Calu3 (cell line): ENCODE data around the gene CTNND2. TPM values are rescaled to one million over a fixed set of nuclear protein-coding genes. Genes with fewer than 3 reads are reported as not detected.
"Not testable (repeated sequence)": the region's sequence is repeated elsewhere in the genome, so short reads cannot be mapped to it uniquely, and the experiment has no call there.

Experiments
- BruUV-seq: library from RNA; stranded (reverse); fragments of 400-500 nt; replicated peaks from 2 replicates; lab custom pipeline; 2021; lab: Mats Ljungman, UMichigan
- CTCF ChIA-PET: fragments of 300-600 bp; sonication (Branson Sonifier 250); formaldehyde crosslinking; loops from one replicate; lab custom pipeline; 2022; ENCODE audit warnings: antibody characterized with exemption; lab: Charles Lee
- DNase-seq: peaks from one replicate; pipeline ENCODE4 v3.0.0; 2022
- H3K27ac Mint-ChIP-seq: one replicate; pipeline ENCODE4 v1.8.0; 2022; ENCODE audit warnings: mixed read lengths; ENCODE audit not compliant: unreplicated experiment
- H3K27me3 Mint-ChIP-seq: one replicate; pipeline ENCODE4 v1.8.0; 2022; ENCODE audit warnings: mixed read lengths; ENCODE audit not compliant: unreplicated experiment
- H3K36me3 Mint-ChIP-seq: one replicate; pipeline ENCODE4 v1.8.0; 2022; ENCODE audit warnings: mild to moderate bottlenecking, moderate library complexity, mixed read lengths; ENCODE audit not compliant: insufficient read depth, unreplicated experiment
- H3K4me1 Mint-ChIP-seq: one replicate; pipeline ENCODE4 v1.8.0; 2022; ENCODE audit warnings: mild to moderate bottlenecking, low read depth, mixed read lengths; ENCODE audit not compliant: unreplicated experiment
- H3K4me3 Mint-ChIP-seq: one replicate; pipeline ENCODE4 v1.8.0; 2022; ENCODE audit warnings: mild to moderate bottlenecking, low read depth, moderate library complexity, mixed read lengths; ENCODE audit not compliant: unreplicated experiment
- H3K9me3 Mint-ChIP-seq: one replicate; pipeline ENCODE4 v1.8.0; 2022; ENCODE audit warnings: low read depth, mixed read lengths; ENCODE audit not compliant: unreplicated experiment
- CTCF ChIP-seq: fragments of 200-600 bp; IDR thresholded peaks from one replicate; pipeline ENCODE4 v1.8.0; 2022; ENCODE audit warnings: antibody characterized with exemption; ENCODE audit not compliant: unreplicated experiment
- intact Hi-C: fragments of 100-400 bp; cut with micrococcal nuclease; formaldehyde crosslinking; loops from one replicate; pipeline ENCODE4 v1.10.0; 2022; ENCODE audit not compliant: unreplicated experiment
- total RNA-seq: library from RNA; stranded (reverse); gene quantifications from 2 replicates; pipeline ENCODE4 v1.2.3, GENCODE V29; 2022

The CTNND2 gene
- total RNA-seq, 1 experiment from 2014 or later, result 19.6 TPM

- no peak for TF ChIP-seq CTCF
- Mint-ChIP-seq H3K4me3 (no peak overlapping the region), H3K27ac (no peak overlapping the region), H3K9me3 (no peaks in the 10 kb centered on the region), H3K4me1 (peaks cover 19% of the 10 kb centered on the region), H3K36me3 (no peaks in the 10 kb centered on the region), H3K27me3 (no peaks in the 10 kb centered on the region)
- intact Hi-C loops, result no loop called here
- CTCF ChIA-PET, result no interaction called here
- BruUV-seq, result no TSS peak
- DNase-seq, result no peak
Measured at GRCh38 chr5:11323761-11324160, 580.5 kb downstream of the CTNND2 start.

GRCh38 chr5:11322133-11322532 lies 582.1 kb downstream of the CTNND2 start:
- Mint-ChIP-seq H3K36me3 (no peaks in the 10 kb centered on the region), H3K9me3 (no peaks in the 10 kb centered on the region), H3K4me3 (no peak overlapping the region), H3K27ac (no peak overlapping the region), H3K27me3 (no peaks in the 10 kb centered on the region), H3K4me1 (peaks cover 29% of the 10 kb centered on the region)
- intact Hi-C loops, result no loop called here
- no peak for TF ChIP-seq CTCF
- no peak for DNase-seq
- CTCF ChIA-PET, result interaction anchor here (1.2 kb wide), 1 partner anchor 28 kb away, joined by 3 read pairs; no protein-coding TSS in a partner anchor
- BruUV-seq, result no TSS peak

- H3K27ac Mint-ChIP-seq, result no peak overlapping the region
- DNase-seq, result peak; percentile 41
- H3K27me3 Mint-ChIP-seq, result no peaks in the 10 kb centered on the region
- peaks cover 29% of the 10 kb centered on the region for H3K4me1 Mint-ChIP-seq
- CTCF ChIA-PET, result interaction anchor here (0.8 kb wide), 1 partner anchor 8 kb away, joined by 4 read pairs; no protein-coding TSS in a partner anchor
- H3K36me3 Mint-ChIP-seq, result no peaks in the 10 kb centered on the region
- H3K9me3 Mint-ChIP-seq, result no peaks in the 10 kb centered on the region
- intact Hi-C loops, result no loop called here
- BruUV-seq, result no TSS peak
- TF ChIP-seq CTCF, result no peak
- H3K4me3 Mint-ChIP-seq, result no peak overlapping the region
Measured at GRCh38 chr5:11319836-11320580, 584.2 kb downstream of the CTNND2 start.

- H3K27ac Mint-ChIP-seq, H3K4me1 Mint-ChIP-seq, H3K36me3 Mint-ChIP-seq, intact Hi-C loops, H3K27me3 Mint-ChIP-seq, BruUV-seq, H3K4me3 Mint-ChIP-seq, DNase-seq, H3K9me3 Mint-ChIP-seq: not testable (repeated sequence)
- CTCF ChIA-PET, result interaction anchor here (0.6 kb wide), 1 partner anchor 134 kb away, joined by 3 read pairs; no protein-coding TSS in a partner anchor
Measured at GRCh38 chr5:11313694-11314093, 590.6 kb downstream of the CTNND2 start.

- no peaks in the 10 kb centered on the region for H3K9me3 Mint-ChIP-seq
- no TSS peak for BruUV-seq
- no peaks in the 10 kb centered on the region for H3K36me3 Mint-ChIP-seq
- intact Hi-C loops, result no loop called here
- CTCF ChIA-PET, result no interaction called here
- no peak overlapping the region for H3K4me3 Mint-ChIP-seq
- no peaks in the 10 kb centered on the region for H3K27me3 Mint-ChIP-seq
- no peaks in the 10 kb centered on the region for H3K4me1 Mint-ChIP-seq
- no peak overlapping the region for H3K27ac Mint-ChIP-seq
- no peak for DNase-seq
- no peak for TF ChIP-seq CTCF
Measured at GRCh38 chr5:11311731-11312130, 592.5 kb downstream of the CTNND2 start.
